GM12801 (cell line): ENCODE results near the gene NFIA.

ENCODE experiments used
- CTCF ChIP-seq: IDR thresholded peaks from one replicate; pipeline ENCODE4 v1.5.1; 2011; ENCODE audit warnings: control low read depth; ENCODE audit not compliant: insufficient read length; ENCODE audit errors: extremely low read depth

NFIA gene

GRCh38 chr1:61378494-61379180 is 296.3 kb downstream of the NFIA start:
- no peak for TF ChIP-seq CTCF

- no peak for TF ChIP-seq CTCF
These were observed 297.3 kb downstream of the NFIA start for GRCh38 chr1:61379693-61380092.

- no peak for TF ChIP-seq CTCF
These were observed 298.2 kb downstream of the NFIA start for GRCh38 chr1:61380561-61380960.

GRCh38 chr1:61386323-61386722 is 304.0 kb downstream of the NFIA start:
- no peak for TF ChIP-seq CTCF

GRCh38 chr1:61386770-61387169 is 304.4 kb downstream of the NFIA start:
- no peak for TF ChIP-seq CTCF

- no peak for TF ChIP-seq CTCF
These were observed 305.5 kb downstream of the NFIA start for GRCh38 chr1:61387829-61388228.

GRCh38 chr1:61388566-61388965 is 306.2 kb downstream of the NFIA start:
- TF ChIP-seq CTCF, result no peak
